ENCODE data around the gene SERBP1.

- TF ChIP-seq POLR2A (IDR thresholded peaks at IDR 0.05) (no peak), CTCF (IDR thresholded peaks at IDR 0.05) (no peak)
Observed at GRCh38 chr1:67371043-67371442, 59.2 kb downstream of the SERBP1 start.
